ENCODE measurements around the gene ATP10A. TPM values are rescaled to one million over a fixed set of nuclear protein-coding genes. Genes with fewer than 3 reads are reported as not detected.

Gene ATP10A
- total and polyA plus RNA-seq, 5 experiments from 2014 or later = 5.2 to 59.1 (median 18.1) TPM

GRCh38 chr15:25795712-25796111 is 67.4 kb downstream of the ATP10A start:
- POLR2A ChIA-PET = interaction anchor here (0.8 to 0.9 kb wide), 2 partner anchors 11 to 65 kb away, joined by 3 to 4 read pairs; no protein-coding TSS in a partner anchor
- peak overlapping the region in 4 of 10 donors; percentile 18 to 53 (median 37) for H3K4me3 Mint-ChIP-seq
- no peaks in the 10 kb centered on the region for H3K9me3 Mint-ChIP-seq
- H3K27me3 Mint-ChIP-seq = no peaks in the 10 kb centered on the region
- peaks cover 45 to 92% (median 73%) of the 10 kb centered on the region in 4 donors for H3K4me1 Mint-ChIP-seq
- DNase-seq = no peak
- ATAC-seq = peak; percentile 28 to 43
- H3K27ac Mint-ChIP-seq = peak overlapping the region in 7 of 10 donors; percentile 37 to 68 (median 54)
- peaks cover 0 to 1% (median 0%) of the 10 kb centered on the region in 3 donors for H3K36me3 Mint-ChIP-seq

GRCh38 chr15:25795061-25795460 is 68.1 kb downstream of the ATP10A start:
- H3K9me3 Mint-ChIP-seq = no peaks in the 10 kb centered on the region
- no peaks in the 10 kb centered on the region for H3K27me3 Mint-ChIP-seq
- H3K36me3 Mint-ChIP-seq = peaks cover 0 to 1% (median 0%) of the 10 kb centered on the region in 3 donors
- no peak for DNase-seq
- peaks cover 44 to 92% (median 72%) of the 10 kb centered on the region in 4 donors for H3K4me1 Mint-ChIP-seq
- peak overlapping the region in 4 of 10 donors; percentile 17 to 62 (median 34) for H3K27ac Mint-ChIP-seq
- H3K4me3 Mint-ChIP-seq = no peak overlapping the region
- POLR2A ChIA-PET = no interaction called here
- no peak for ATAC-seq

- Mint-ChIP-seq H3K27ac (peak overlapping the region in 4 of 10 donors; percentile 17 to 72 (median 59)), H3K4me1 (peaks cover 38 to 89% (median 69%) of the 10 kb centered on the region in 4 donors), H3K36me3 (peaks cover 0 to 1% (median 0%) of the 10 kb centered on the region in 3 donors), H3K27me3 (no peaks in the 10 kb centered on the region), H3K9me3 (no peaks in the 10 kb centered on the region), H3K4me3 (peak overlapping the region in 1 of 10 donors; percentile 2)
- no peak for DNase-seq
- no peak for ATAC-seq
- POLR2A ChIA-PET = interaction anchor here (0.6 to 1.9 kb wide), 2 partner anchors 33 to 69 kb away, joined by 3 to 4 read pairs; no protein-coding TSS in a partner anchor
Observed at GRCh38 chr15:25793354-25794050, 69.6 kb downstream of the ATP10A start.

GRCh38 chr15:25792128-25792527 is 71.0 kb downstream of the ATP10A start:
- no peaks in the 10 kb centered on the region for H3K9me3 Mint-ChIP-seq
- no peak overlapping the region for H3K4me3 Mint-ChIP-seq
- ATAC-seq = no peak
- no peaks in the 10 kb centered on the region for H3K27me3 Mint-ChIP-seq
- POLR2A ChIA-PET = no interaction called here
- DNase-seq = no peak
- H3K4me1 Mint-ChIP-seq = peaks cover 37 to 89% (median 65%) of the 10 kb centered on the region in 4 donors
- H3K36me3 Mint-ChIP-seq = no peaks in the 10 kb centered on the region
- H3K27ac Mint-ChIP-seq = peak overlapping the region in 2 of 10 donors; percentile 17 to 77

GRCh38 chr15:25790000-25790660 is 73.0 kb downstream of the ATP10A start:
- DNase-seq (no peak), ATAC-seq (no peak)
- peak overlapping the region in 1 of 10 donors; percentile 7 for H3K27ac Mint-ChIP-seq
- POLR2A ChIA-PET = no interaction called here
- no peaks in the 10 kb centered on the region for H3K9me3 Mint-ChIP-seq
- H3K4me1 Mint-ChIP-seq = peaks cover 33 to 82% (median 57%) of the 10 kb centered on the region in 4 donors
- H3K27me3 Mint-ChIP-seq = no peaks in the 10 kb centered on the region
- no peaks in the 10 kb centered on the region for H3K36me3 Mint-ChIP-seq
- H3K4me3 Mint-ChIP-seq = no peak overlapping the region

- Mint-ChIP-seq H3K27ac (peak overlapping the region in 1 of 10 donors; percentile 62), H3K4me1 (peaks cover 31 to 80% (median 54%) of the 10 kb centered on the region in 4 donors), H3K27me3 (no peaks in the 10 kb centered on the region), H3K9me3 (no peaks in the 10 kb centered on the region), H3K4me3 (no peak overlapping the region), H3K36me3 (no peaks in the 10 kb centered on the region)
- DNase-seq (no peak), ATAC-seq (no peak)
- POLR2A ChIA-PET = no interaction called here
Observed at GRCh38 chr15:25789616-25789999, 73.5 kb downstream of the ATP10A start.

- ATAC-seq (no peak), DNase-seq (no peak)
- Mint-ChIP-seq H3K4me1 (peaks cover 29 to 79% (median 54%) of the 10 kb centered on the region in 4 donors), H3K27ac (peak overlapping the region in 4 of 10 donors; percentile 7 to 62 (median 52)), H3K4me3 (no peak overlapping the region), H3K9me3 (no peaks in the 10 kb centered on the region), H3K27me3 (no peaks in the 10 kb centered on the region), H3K36me3 (no peaks in the 10 kb centered on the region)
- POLR2A ChIA-PET = interaction anchor here (0.6 to 1.2 kb wide), 2 partner anchors 73 to 136 kb away, joined by 4 to 5 read pairs; no protein-coding TSS in a partner anchor
Observed at GRCh38 chr15:25789211-25789610, 73.9 kb downstream of the ATP10A start.

- ATAC-seq (no peak), DNase-seq (no peak)
- peaks cover 31 to 79% (median 62%) of the 10 kb centered on the region in 4 donors for H3K4me1 Mint-ChIP-seq
- POLR2A ChIA-PET = interaction anchor here (1.2 kb wide), 1 partner anchor 74 kb away, joined by 5 read pairs; no protein-coding TSS in a partner anchor
- H3K27me3 Mint-ChIP-seq = no peaks in the 10 kb centered on the region
- peak overlapping the region in 5 of 10 donors; percentile 13 to 83 (median 46) for H3K27ac Mint-ChIP-seq
- no peaks in the 10 kb centered on the region for H3K9me3 Mint-ChIP-seq
- no peaks in the 10 kb centered on the region for H3K36me3 Mint-ChIP-seq
- H3K4me3 Mint-ChIP-seq = no peak overlapping the region
Observed at GRCh38 chr15:25787855-25788520, 75.1 kb downstream of the ATP10A start.

GRCh38 chr15:25787381-25787780 is 75.7 kb downstream of the ATP10A start:
- H3K27ac Mint-ChIP-seq = peak overlapping the region in 7 of 10 donors; percentile 3 to 88 (median 26)
- H3K4me3 Mint-ChIP-seq = no peak overlapping the region
- no peaks in the 10 kb centered on the region for H3K36me3 Mint-ChIP-seq
- no peak for DNase-seq
- POLR2A ChIA-PET = no interaction called here
- no peak for ATAC-seq
- H3K27me3 Mint-ChIP-seq = no peaks in the 10 kb centered on the region
- no peaks in the 10 kb centered on the region for H3K9me3 Mint-ChIP-seq
- peaks cover 31 to 74% (median 61%) of the 10 kb centered on the region in 4 donors for H3K4me1 Mint-ChIP-seq

GRCh38 chr15:25786040-25786439 is 77.1 kb downstream of the ATP10A start:
- Mint-ChIP-seq H3K4me3 (no peak overlapping the region), H3K9me3 (no peaks in the 10 kb centered on the region), H3K36me3 (peaks cover 0 to 6% (median 0%) of the 10 kb centered on the region in 3 donors), H3K27me3 (no peaks in the 10 kb centered on the region), H3K4me1 (peaks cover 27 to 62% (median 52%) of the 10 kb centered on the region in 4 donors), H3K27ac (peak overlapping the region in 6 of 10 donors; percentile 20 to 75 (median 50))
- POLR2A ChIA-PET = no interaction called here
- ATAC-seq (no peak), DNase-seq (no peak)

GRCh38 chr15:25785641-25786025 is 77.5 kb downstream of the ATP10A start:
- Mint-ChIP-seq H3K36me3 (peaks cover 0 to 6% (median 0%) of the 10 kb centered on the region in 3 donors), H3K9me3 (no peaks in the 10 kb centered on the region), H3K27ac (peak overlapping the region in 8 of 10 donors; percentile 7 to 79 (median 56)), H3K4me1 (peaks cover 26 to 57% (median 49%) of the 10 kb centered on the region in 4 donors), H3K4me3 (no peak overlapping the region), H3K27me3 (no peaks in the 10 kb centered on the region)
- DNase-seq (no peak), ATAC-seq (no peak)
- POLR2A ChIA-PET = no interaction called here

- no peak for ATAC-seq
- no peaks in the 10 kb centered on the region for H3K27me3 Mint-ChIP-seq
- H3K4me1 Mint-ChIP-seq = peaks cover 23 to 52% (median 43%) of the 10 kb centered on the region in 4 donors
- POLR2A ChIA-PET = interaction anchor here (2.9 kb wide), 1 partner anchor 77 kb away, joined by 24 read pairs; no protein-coding TSS in a partner anchor
- peaks cover 0 to 11% (median 0%) of the 10 kb centered on the region in 3 donors for H3K36me3 Mint-ChIP-seq
- DNase-seq = no peak
- H3K4me3 Mint-ChIP-seq = no peak overlapping the region
- no peaks in the 10 kb centered on the region for H3K9me3 Mint-ChIP-seq
- peak overlapping the region in 8 of 10 donors; percentile 7 to 79 (median 66) for H3K27ac Mint-ChIP-seq
Observed at GRCh38 chr15:25784876-25785640, 78.1 kb downstream of the ATP10A start.

All from naive thymus-derived CD8-positive, alpha-beta T cell (primary cell).